OCI-LY3 (cell line): ENCODE results near the gene MIF4GD.
A peak's percentile ranks its signal among the peaks of the same experiment; 100 is the strongest.

Experiments
- H2AFZ ChIP-seq: fragments of 200-600, 300-600 bp; shearing (Covaris generic); 2 replicates; pipeline ENCODE4 v1.6.0; 2014; ENCODE audit warnings: antibody characterized with exemption, low read depth, low read length
- H3K27ac ChIP-seq: fragments of 200-600, 300-600 bp; sonication (generic); 2 replicates; pipeline ENCODE4 v1.5.1; 2014; ENCODE audit warnings: mild to moderate bottlenecking, low read length, moderate library complexity, mixed read lengths
- H3K27me3 ChIP-seq: fragments of 200-600, 300-600 bp; sonication (generic); 2 replicates; pipeline ENCODE4 v1.6.1; 2014; ENCODE audit warnings: low read depth, low read length, mixed read lengths
- H3K36me3 ChIP-seq: fragments of 200-600, 300-600 bp; sonication (generic); replicated peaks from 2 replicates; pipeline ENCODE3; 2014; ENCODE audit warnings: low read depth, low read length, mixed read lengths
- H3K4me1 ChIP-seq: fragments of 300-600, 200-600 bp; sonication (generic); 2 replicates; pipeline ENCODE4 v1.6.1; 2014; ENCODE audit warnings: low read length, mixed read lengths
- H3K4me2 ChIP-seq: fragments of 200-600, 300-600 bp; sonication (generic); 2 replicates; pipeline ENCODE4 v1.6.1; 2014; ENCODE audit warnings: low read length, mixed read lengths
- H3K4me3 ChIP-seq: fragments of 300-600, 200-600 bp; sonication (generic); 2 replicates; pipeline ENCODE4 v1.5.1; 2014; ENCODE audit warnings: antibody characterized with exemption, mild to moderate bottlenecking, low read length, moderate library complexity
- H3K79me2 ChIP-seq: fragments of 300-600, 200-600 bp; shearing (Covaris generic); 2 replicates; pipeline ENCODE4 v1.6.1; 2014; ENCODE audit warnings: mild to moderate bottlenecking, low read length, mixed read lengths
- H3K9ac ChIP-seq: fragments of 300-600, 200-600 bp; shearing (Covaris generic); 2 replicates; pipeline ENCODE4 v1.6.0; 2014; ENCODE audit warnings: mild to moderate bottlenecking, low read length, moderate library complexity
- H3K9me3 ChIP-seq: fragments of 200-600, 300-600 bp; shearing (Covaris generic); 2 replicates; pipeline ENCODE4 v1.6.1; 2014; ENCODE audit warnings: low read length, mixed read lengths; ENCODE audit not compliant: insufficient read depth
- H4K20me1 ChIP-seq: fragments of 200-600, 300-600 bp; sonication (generic); 2 replicates; pipeline ENCODE4 v1.6.1; 2016; ENCODE audit warnings: low read length, mixed read lengths; ENCODE audit not compliant: insufficient read depth
- CTCF ChIP-seq: fragments of 200-600, 300-600 bp; sonication (generic); IDR thresholded peaks from 2 replicates; pipeline ENCODE4 v1.5.1; 2014; ENCODE audit warnings: antibody characterized with exemption, low read length, low read depth
- EZH2phosphoT487 ChIP-seq: fragments of 200-600 bp; shearing (Covaris generic); IDR thresholded peaks from 2 replicates; pipeline ENCODE4 v1.6.1; 2018; ENCODE audit warnings: antibody characterized with exemption, mixed run types, low read depth

MIF4GD gene

GRCh38 chr17:75289832-75290337 lies 18.9 kb upstream of the MIF4GD start:
- Histone ChIP-seq H3K9me3 (no peaks in the 10 kb centered on the region), H4K20me1 (no peaks in the 10 kb centered on the region; the same call in 1 of the 2 replicates), H2AFZ (no peak overlapping the region), H3K4me3 (peak overlapping the region; percentile 94), H3K4me1 (peaks cover 38% of the 10 kb centered on the region), H3K9ac (peak overlapping the region; percentile 77), H3K4me2 (peak overlapping the region; percentile 72), H3K27me3 (no peaks in the 10 kb centered on the region), H3K27ac (peak overlapping the region; percentile 91), H3K79me2 (peaks cover 42% of the 10 kb centered on the region), H3K36me3 (peaks cover 29% of the 10 kb centered on the region)
- TF ChIP-seq EZH2phosphoT487 (no peak), CTCF (peak; percentile 58)

GRCh38 chr17:75289115-75289831 lies 18.2 kb upstream of the MIF4GD start, which contains the start of gene SLC25A19:
TSS of gene SLC25A19 (minus strand) at chr17:75289433. CDS start at chr17:75286764, 2,669 bp downstream.
- peaks cover 29% of the 10 kb centered on the region for H3K36me3 ChIP-seq

GRCh38 chr17:75288770-75289114 lies 17.7 kb upstream of the MIF4GD start:
- Histone ChIP-seq H4K20me1 (no peaks in the 10 kb centered on the region; the same call in 1 of the 2 replicates), H3K79me2 (peaks cover 42% of the 10 kb centered on the region), H3K4me2 (peak overlapping the region; percentile 86), H3K27me3 (no peaks in the 10 kb centered on the region), H2AFZ (0 out of 2 replicates have a peak overlapping the region, but pooled peaks have one; percentile 1), H3K4me1 (peaks cover 27% of the 10 kb centered on the region), H3K9ac (peak overlapping the region; percentile 88), H3K36me3 (peaks cover 29% of the 10 kb centered on the region), H3K27ac (peak overlapping the region; percentile 91), H3K9me3 (no peaks in the 10 kb centered on the region), H3K4me3 (peak overlapping the region; percentile 94)
- TF ChIP-seq EZH2phosphoT487 (no peak), CTCF (no peak)

More at GRCh38 chr17:75289115-75289831, 18.2 kb upstream of the MIF4GD start, which contains the start of gene SLC25A19:
- Histone ChIP-seq H3K4me3 (peak within 1 kb of the TSS; percentile 94), H3K27me3 (no peaks in the 10 kb centered on the region), H3K9me3 (no peaks in the 10 kb centered on the region), H3K9ac (peak within 1 kb of the TSS; percentile 88), H4K20me1 (no peaks in the 10 kb centered on the region; the same call in 1 of the 2 replicates), H2AFZ (0 out of 2 replicates have a peak within 1 kb of the TSS, but pooled peaks have one; percentile 1), H3K4me2 (peak within 1 kb of the TSS; percentile 86), H3K4me1 (peaks cover 32% of the 10 kb centered on the region), H3K79me2 (peaks cover 42% of the 10 kb centered on the region), H3K27ac (peak within 1 kb of the TSS; percentile 91)
- TF ChIP-seq EZH2phosphoT487: no peak
- TF ChIP-seq CTCF: peak; percentile 38

- peak overlapping the region; percentile 91 for H3K27ac ChIP-seq
- H3K36me3 ChIP-seq: peaks cover 32% of the 10 kb centered on the region
- H3K4me3 ChIP-seq: peak overlapping the region; percentile 94
- H3K9ac ChIP-seq: peak overlapping the region; percentile 88
- no peaks in the 10 kb centered on the region for H3K9me3 ChIP-seq
- peaks cover 25% of the 10 kb centered on the region for H3K4me1 ChIP-seq
- H3K79me2 ChIP-seq: peaks cover 46% of the 10 kb centered on the region
- H3K27me3 ChIP-seq: no peaks in the 10 kb centered on the region
- no peaks in the 10 kb centered on the region; the same call in 1 of the 2 replicates for H4K20me1 ChIP-seq
- peak overlapping the region; percentile 86 for H3K4me2 ChIP-seq
- no peak overlapping the region for H2AFZ ChIP-seq
- TF ChIP-seq CTCF: no peak
- no peak for TF ChIP-seq EZH2phosphoT487
Measured at GRCh38 chr17:75288359-75288758, 17.3 kb upstream of the MIF4GD start.
